ENCODE results near the gene VAPB.

DNA sequence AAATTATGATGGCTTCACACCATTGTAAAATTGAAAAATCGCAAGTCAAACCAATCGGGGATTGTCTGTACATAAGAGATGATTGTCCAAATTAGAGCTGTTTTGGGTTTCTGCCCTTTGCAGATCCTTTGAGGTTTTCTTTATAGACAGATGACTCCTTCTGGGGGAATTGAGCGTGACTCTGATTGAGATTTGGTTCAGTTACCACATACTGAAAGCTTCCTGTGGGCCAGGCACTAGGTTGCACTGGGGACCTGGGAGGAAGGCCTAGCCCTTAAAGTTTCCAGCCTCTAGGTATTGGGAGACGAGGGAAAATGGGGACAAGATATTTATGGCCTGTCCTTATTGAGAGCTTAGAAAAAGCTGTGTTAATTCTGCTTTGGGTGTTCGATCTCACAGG lies 9.2 kb downstream of the VAPB start:
- TF ChIP-seq, protein P1, sequence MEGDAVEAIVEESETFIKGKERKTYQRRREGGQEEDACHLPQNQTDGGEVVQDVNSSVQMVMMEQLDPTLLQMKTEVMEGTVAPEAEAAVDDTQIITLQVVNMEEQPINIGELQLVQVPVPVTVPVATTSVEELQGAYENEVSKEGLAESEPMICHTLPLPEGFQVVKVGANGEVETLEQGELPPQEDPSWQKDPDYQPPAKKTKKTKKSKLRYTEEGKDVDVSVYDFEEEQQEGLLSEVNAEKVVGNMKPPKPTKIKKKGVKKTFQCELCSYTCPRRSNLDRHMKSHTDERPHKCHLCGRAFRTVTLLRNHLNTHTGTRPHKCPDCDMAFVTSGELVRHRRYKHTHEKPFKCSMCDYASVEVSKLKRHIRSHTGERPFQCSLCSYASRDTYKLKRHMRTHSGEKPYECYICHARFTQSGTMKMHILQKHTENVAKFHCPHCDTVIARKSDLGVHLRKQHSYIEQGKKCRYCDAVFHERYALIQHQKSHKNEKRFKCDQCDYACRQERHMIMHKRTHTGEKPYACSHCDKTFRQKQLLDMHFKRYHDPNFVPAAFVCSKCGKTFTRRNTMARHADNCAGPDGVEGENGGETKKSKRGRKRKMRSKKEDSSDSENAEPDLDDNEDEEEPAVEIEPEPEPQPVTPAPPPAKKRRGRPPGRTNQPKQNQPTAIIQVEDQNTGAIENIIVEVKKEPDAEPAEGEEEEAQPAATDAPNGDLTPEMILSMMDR (conservative IDR thresholded peaks at IDR 0.05; ENCODE audit: low read depth, low read length): no peak
- no peak for TF ChIP-seq RFX5 (IDR thresholded peaks at IDR 0.05; ENCODE audit: low read depth, low read length)
- no peak for TF ChIP-seq POLR2A (IDR thresholded peaks at IDR 0.05; ENCODE audit: low read depth, low read length)
- TF ChIP-seq MXI1 (IDR thresholded peaks at IDR 0.05; ENCODE audit: borderline replicate concordance, low read depth, low read length): no peak
- no peak for TF ChIP-seq RAD21 (IDR thresholded peaks at IDR 0.05; ENCODE audit: low read length)
- no peak for TF ChIP-seq MAFK (IDR thresholded peaks at IDR 0.05; ENCODE audit: low read depth, low read length)
- TF ChIP-seq FOS (IDR thresholded peaks at IDR 0.05; ENCODE audit: low read depth, low read length): no peak
- no peak for TF ChIP-seq NFE2L2 (IDR thresholded peaks at IDR 0.05; ENCODE audit: low read depth, low read length)
- TF ChIP-seq, protein P2, sequence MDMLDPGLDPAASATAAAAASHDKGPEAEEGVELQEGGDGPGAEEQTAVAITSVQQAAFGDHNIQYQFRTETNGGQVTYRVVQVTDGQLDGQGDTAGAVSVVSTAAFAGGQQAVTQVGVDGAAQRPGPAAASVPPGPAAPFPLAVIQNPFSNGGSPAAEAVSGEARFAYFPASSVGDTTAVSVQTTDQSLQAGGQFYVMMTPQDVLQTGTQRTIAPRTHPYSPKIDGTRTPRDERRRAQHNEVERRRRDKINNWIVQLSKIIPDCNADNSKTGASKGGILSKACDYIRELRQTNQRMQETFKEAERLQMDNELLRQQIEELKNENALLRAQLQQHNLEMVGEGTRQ (IDR thresholded peaks at IDR 0.05; ENCODE audit: low read depth, low read length): no peak
- TF ChIP-seq RCOR1 (IDR thresholded peaks at IDR 0.05; ENCODE audit: insufficient replicate concordance, low read length): no peak
- TF ChIP-seq CEBPB (IDR thresholded peaks at IDR 0.05; ENCODE audit: low read depth, low read length): no peak

Data from IMR-90 (cell line).